Esophagus muscularis mucosa (tissue), 4 donors: ENCODE results near the gene FABP2. TPM values are rescaled to one million over a fixed set of nuclear protein-coding genes. Genes with fewer than 3 reads are reported as not detected.
"Not testable (repeated sequence)": the region's sequence is repeated elsewhere in the genome, so short reads cannot be mapped to it uniquely, and the experiment has no call there.

Experiments used
- DNase-seq: peaks from one replicate; pipeline ENCODE4 v3.0.0-alpha.2; 2017; ENCODE audit errors: extremely low spot score
- H3K27ac ChIP-seq, 4 donors: fragments of 200-600 bp; sonication (generic); replicated peaks in 1 of 4; 1 replicate in 3 of 4; 2 replicates in 1 of 4; pipeline ENCODE4 v1.5.1; 2016 to 2019; ENCODE audit warnings: mild to moderate bottlenecking in 1 of 4
- H3K27me3 ChIP-seq, 4 donors: fragments of 200-600 bp; sonication (generic); one replicate each; pipeline versions ENCODE4 v1.5.1 to v1.6.0; 2016 to 2019
- H3K36me3 ChIP-seq, 4 donors: fragments of 200-600 bp; sonication (generic); one replicate each; pipeline ENCODE4 v1.5.1; 2016 to 2019
- H3K4me1 ChIP-seq, 4 donors: fragments of 200-600 bp; sonication (generic); one replicate each; pipeline ENCODE4 v1.5.1; 2016 to 2019
- H3K4me3 ChIP-seq, 4 donors: fragments of 200-600 bp; sonication (generic); 1 replicate in 2 of 4; 2 replicates in 2 of 4; pipeline ENCODE4 v1.5.1; 2016 to 2019; ENCODE audit warnings: mild to moderate bottlenecking in 4 of 4, moderate library complexity in 1 of 4
- H3K9me3 ChIP-seq, 4 donors: fragments of 200-600 bp; sonication (generic); 1 replicate in 3 of 4; 2 replicates in 1 of 4; pipeline ENCODE4 v1.5.1; 2016 to 2019
- EP300 ChIP-seq: sonication (generic); formaldehyde crosslinking; IDR thresholded peaks from one replicate; pipeline ENCODE4 v1.6.1; 2017; ENCODE audit warnings: antibody characterized with exemption
- POLR2A ChIP-seq: fragments of 450-650 bp; IDR thresholded peaks from one replicate; pipeline ENCODE4 v1.6.1; 2017; ENCODE audit warnings: antibody characterized with exemption, moderate library complexity, mild to moderate bottlenecking, low read depth
- POLR2AphosphoS5 ChIP-seq, 2 donors: sonication (generic); formaldehyde crosslinking; IDR thresholded peaks; one replicate each; pipeline ENCODE4 v1.6.1; 2017; ENCODE audit warnings: antibody characterized with exemption in 2 of 2
- WGBS: methylation state at CpG from one replicate; pipeline ENCODE4 v1.1.5; 2018; 5-methylcytosine and 5-hydroxymethylcytosine counted together
- intact Hi-C: fragments of 100-400 bp; cut with DNase I; formaldehyde crosslinking; loops from one replicate; pipeline ENCODE4 v1.15.1; 2023
- total RNA-seq, 4 donors: library from RNA; depleted of rRNA; stranded (reverse); fragments of >200 nt; gene quantifications; one replicate each; pipeline versions ENCODE4 v1.1.0 to v1.2.1, GENCODE V29; 2016
- TF ChIP-seq, protein P1 (sequence below), 3 experiments: fragments of 200-600 bp in 2 of 3; fragments of 450-650 bp in 1 of 3; sonication (generic) in 2 of 3; IDR thresholded peaks; one replicate each; pipeline ENCODE4 v1.5.1; 2017 to 2019; ENCODE audit warnings: antibody characterized with exemption in 3 of 3, mild to moderate bottlenecking in 2 of 3, moderate library complexity in 1 of 3

FABP2 gene
- total RNA-seq: not detected

DNA sequence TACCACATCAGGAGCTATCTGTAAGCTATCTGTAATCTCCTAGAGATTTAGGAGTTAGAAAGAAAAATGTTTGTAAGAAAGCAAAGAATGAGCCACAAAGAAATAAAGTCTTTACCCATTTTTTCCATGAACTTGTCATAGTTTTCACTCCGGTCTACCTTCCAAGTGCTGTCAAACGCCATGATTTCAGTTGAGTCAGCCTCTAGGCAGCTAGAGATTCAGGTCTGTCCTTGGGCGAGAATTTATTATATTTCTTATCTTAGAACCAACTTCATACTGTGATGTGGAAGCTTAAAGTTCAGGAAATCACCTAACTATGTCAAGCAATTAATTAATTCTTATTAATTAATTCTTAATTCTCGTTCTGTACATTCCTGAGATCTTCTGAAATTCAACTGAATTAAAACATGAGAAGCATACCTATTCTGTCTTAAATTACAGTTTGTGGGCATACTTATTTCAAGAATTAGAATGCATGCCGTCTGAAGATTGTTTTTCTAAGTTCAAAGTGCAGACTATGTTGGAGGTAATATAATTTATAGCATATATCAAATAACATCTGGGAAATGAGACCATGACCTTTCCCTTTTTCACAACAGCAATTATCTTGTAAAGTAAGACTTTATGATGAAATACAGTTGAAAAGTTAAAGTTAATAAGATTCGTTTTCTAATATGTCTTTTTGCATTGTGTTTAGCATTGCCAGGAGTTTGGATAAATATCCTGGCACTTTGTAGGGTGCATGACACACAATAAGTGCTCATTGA lies at the start of gene FABP2:
TSS of gene FABP2 (minus strand) at position 218 of the 767 bp plus-strand sequence. CDS start at position 182, 36 bp downstream.
- H3K4me1 ChIP-seq: no peaks in the 10 kb centered on the region
- H3K4me3 ChIP-seq: no peak within 1 kb of the TSS
- no peaks in the 10 kb centered on the region for H3K36me3 ChIP-seq
- DNase-seq: no peak
- intact Hi-C loops: no loop called here
- 91% methylated on average over 6 of the region's 6 CpGs for WGBS
- TF ChIP-seq, protein P1, sequence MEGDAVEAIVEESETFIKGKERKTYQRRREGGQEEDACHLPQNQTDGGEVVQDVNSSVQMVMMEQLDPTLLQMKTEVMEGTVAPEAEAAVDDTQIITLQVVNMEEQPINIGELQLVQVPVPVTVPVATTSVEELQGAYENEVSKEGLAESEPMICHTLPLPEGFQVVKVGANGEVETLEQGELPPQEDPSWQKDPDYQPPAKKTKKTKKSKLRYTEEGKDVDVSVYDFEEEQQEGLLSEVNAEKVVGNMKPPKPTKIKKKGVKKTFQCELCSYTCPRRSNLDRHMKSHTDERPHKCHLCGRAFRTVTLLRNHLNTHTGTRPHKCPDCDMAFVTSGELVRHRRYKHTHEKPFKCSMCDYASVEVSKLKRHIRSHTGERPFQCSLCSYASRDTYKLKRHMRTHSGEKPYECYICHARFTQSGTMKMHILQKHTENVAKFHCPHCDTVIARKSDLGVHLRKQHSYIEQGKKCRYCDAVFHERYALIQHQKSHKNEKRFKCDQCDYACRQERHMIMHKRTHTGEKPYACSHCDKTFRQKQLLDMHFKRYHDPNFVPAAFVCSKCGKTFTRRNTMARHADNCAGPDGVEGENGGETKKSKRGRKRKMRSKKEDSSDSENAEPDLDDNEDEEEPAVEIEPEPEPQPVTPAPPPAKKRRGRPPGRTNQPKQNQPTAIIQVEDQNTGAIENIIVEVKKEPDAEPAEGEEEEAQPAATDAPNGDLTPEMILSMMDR (IDR thresholded peaks at IDR 0.05): no peak
- TF ChIP-seq EP300 (no peak), POLR2AphosphoS5 (IDR thresholded peaks at IDR 0.05) (no peak), POLR2A (no peak)
- no peaks in the 10 kb centered on the region for H3K27me3 ChIP-seq
- H3K27ac ChIP-seq: no peak within 1 kb of the TSS
- H3K9me3 ChIP-seq: no peaks in the 10 kb centered on the region

DNA sequence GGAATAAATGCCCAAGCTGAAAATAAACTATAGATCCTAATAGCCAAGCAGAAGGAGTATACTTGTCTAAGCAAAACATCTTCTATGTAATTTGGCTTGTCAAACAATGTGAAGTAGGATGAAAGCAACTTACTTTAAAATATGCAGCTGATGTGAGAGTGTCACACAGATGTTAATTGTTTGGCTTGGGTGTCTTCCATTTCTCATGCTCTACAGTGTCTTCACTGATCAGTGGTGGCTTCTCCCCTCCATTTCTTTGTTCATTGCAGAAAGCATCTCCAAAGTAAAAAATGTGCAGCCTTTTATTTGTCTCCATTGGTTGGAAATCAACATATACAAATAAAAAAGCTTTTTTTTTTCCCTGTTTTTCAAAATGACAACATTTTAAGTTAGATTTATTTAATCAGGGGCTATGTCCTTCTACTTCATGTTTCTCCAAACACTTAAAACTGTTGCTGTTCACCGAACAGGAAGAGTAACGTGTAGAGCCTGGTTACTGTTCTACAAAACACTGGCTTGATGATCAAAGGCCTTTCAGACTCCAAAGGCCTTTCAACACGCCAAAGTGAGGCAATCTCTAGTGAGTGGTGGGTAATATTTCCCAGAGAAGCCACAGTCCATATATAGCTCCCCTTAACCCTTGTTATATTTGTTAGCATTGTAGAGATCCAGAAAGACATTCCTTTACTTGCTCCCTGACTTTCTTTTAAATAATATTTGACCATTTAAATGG lies 49.2 kb upstream of the FABP2 start:
- DNase-seq, H3K27me3 ChIP-seq, H3K9me3 ChIP-seq, intact Hi-C loops, H3K4me1 ChIP-seq, H3K27ac ChIP-seq, H3K36me3 ChIP-seq, H3K4me3 ChIP-seq: not testable (repeated sequence)
- WGBS: 43% methylated on average over 3 of the region's 3 CpGs

DNA sequence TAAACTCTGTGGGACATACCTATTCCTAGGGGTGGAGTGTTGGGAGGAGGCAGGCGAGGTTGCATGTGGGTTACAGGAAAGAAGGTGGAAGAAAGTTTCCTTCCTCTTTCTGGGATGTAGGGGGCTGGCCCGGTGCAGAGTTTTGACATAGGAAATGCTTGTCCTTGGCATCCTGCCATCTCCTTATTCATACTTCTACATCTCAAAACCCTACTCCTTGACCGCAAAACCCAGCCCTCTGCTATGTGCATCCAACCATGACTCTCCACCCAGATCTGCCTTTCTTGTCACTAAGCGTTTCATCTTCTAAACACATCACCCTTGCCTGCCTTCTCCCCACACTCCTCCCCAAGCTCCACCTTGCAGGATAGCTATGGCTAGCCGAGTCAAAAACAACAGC lies 48.5 kb upstream of the FABP2 start:
- H3K4me1 ChIP-seq, H3K9me3 ChIP-seq, DNase-seq, H3K4me3 ChIP-seq, intact Hi-C loops, H3K36me3 ChIP-seq, H3K27ac ChIP-seq, H3K27me3 ChIP-seq: not testable (repeated sequence)
- WGBS: 38% methylated on average over 5 of the region's 5 CpGs

DNA sequence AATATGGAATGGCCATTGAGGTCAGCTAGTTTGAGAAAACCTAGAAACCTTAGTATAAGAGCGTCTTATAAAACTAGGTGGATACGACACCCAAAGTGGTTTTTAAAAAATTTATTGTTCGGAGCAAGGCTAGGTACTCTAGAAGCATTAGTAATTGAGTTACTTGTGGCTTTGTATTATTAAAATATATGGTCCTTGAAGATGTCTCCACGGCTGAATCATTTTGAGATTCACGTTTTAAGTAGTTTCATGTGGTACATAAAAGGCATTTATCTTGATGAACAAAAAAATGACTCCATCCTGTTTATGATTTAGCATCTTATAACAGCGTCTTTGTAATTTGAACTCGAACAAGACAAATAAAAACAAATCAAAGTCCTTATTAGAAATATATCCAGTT lies 44.9 kb upstream of the FABP2 start:
- H3K27ac ChIP-seq, intact Hi-C loops, H3K27me3 ChIP-seq, H3K4me1 ChIP-seq, DNase-seq, H3K36me3 ChIP-seq, H3K9me3 ChIP-seq, H3K4me3 ChIP-seq: not testable (repeated sequence)
- 75% methylated on average over 7 of the region's 7 CpGs for WGBS

DNA sequence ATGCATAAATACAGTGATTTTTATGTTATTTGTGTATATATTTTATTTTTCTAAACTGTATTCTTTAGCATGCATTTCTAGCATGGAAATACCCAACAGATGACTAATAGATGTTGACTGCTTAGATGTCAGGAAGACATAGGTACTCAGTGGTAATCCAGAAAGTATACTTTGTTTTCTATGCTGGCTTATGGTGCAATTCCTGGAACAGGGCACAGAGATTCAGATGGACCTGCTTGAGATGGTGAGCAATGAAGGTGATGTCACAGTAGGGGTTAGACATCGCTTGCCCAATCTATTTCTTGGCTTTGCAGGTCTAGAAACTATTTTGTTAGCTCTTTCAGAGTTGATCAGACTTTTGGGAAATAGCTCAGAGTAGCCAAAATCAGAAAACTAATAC lies 42.3 kb upstream of the FABP2 start:
- H3K4me3 ChIP-seq, H3K4me1 ChIP-seq, intact Hi-C loops, H3K9me3 ChIP-seq, H3K27ac ChIP-seq, H3K36me3 ChIP-seq, H3K27me3 ChIP-seq, DNase-seq: not testable (repeated sequence)
- WGBS: 70% methylated on average over 1 of the region's 1 CpG

DNA sequence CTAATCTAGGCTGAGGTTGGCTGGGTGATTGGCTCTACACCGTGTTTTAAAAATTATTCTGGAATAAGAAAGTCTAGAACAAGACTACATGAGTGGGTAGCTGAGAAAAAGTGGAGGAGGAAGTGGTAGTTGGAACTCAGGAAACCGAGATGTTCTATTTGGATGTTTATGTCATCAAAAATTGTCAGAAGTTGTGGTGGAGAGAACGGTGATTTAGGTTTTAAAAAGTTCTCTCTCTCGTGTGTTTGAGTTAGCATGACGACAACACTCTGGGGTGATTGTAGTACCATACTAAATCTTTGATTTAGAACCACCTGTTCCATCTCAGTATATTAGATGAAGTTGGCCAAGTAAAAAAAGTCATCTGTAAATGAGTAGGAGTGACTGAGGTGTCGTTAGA lies 41.4 kb upstream of the FABP2 start:
- H3K27me3 ChIP-seq, H3K4me3 ChIP-seq, H3K27ac ChIP-seq, DNase-seq, intact Hi-C loops, H3K4me1 ChIP-seq, H3K36me3 ChIP-seq, H3K9me3 ChIP-seq: not testable (repeated sequence)
- WGBS: 76% methylated on average over 6 of the region's 6 CpGs

DNA sequence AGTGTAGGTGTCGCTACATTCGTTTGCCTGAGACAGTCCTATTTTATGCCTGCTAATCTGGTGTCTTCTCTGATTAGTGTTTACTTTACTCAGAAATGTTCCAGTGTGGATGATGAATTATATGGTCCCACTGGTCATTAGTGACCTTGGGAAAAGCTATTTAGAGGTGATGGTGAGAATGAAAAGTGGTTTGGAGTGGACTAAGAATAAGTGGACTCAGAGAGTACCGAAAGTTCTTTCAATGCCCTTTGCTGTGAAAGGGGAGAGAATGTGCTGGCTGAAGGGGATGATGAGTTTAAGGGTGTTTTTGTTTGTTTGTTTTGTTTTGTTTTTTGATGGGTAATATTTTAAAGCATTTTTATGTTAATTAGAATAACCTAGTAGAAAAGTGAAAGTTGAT lies 40.5 kb upstream of the FABP2 start:
- H3K27me3 ChIP-seq, intact Hi-C loops, DNase-seq, H3K36me3 ChIP-seq, H3K4me3 ChIP-seq, H3K27ac ChIP-seq, H3K9me3 ChIP-seq, H3K4me1 ChIP-seq: not testable (repeated sequence)
- 94% methylated on average over 3 of the region's 3 CpGs for WGBS

DNA sequence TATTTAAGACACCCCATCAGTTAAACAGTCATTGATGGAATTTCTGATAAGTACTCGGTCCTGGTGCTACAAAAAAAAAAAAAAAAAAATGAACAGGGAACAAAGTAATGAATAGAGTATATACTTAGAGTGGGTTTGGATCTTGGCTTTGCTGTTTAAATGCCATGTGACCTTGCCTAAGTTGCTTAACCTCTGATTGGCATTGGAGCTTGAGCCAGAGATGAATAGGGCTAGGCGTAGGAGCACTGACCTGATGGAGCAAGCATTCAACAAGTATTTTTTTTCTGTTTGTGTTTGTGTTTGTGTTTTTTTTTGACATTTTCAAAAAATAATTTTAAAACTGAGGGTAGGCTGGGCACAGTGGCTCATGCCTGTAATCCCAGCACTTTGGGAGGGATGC lies 37.9 kb upstream of the FABP2 start:
- intact Hi-C loops: not testable (repeated sequence)

DNA sequence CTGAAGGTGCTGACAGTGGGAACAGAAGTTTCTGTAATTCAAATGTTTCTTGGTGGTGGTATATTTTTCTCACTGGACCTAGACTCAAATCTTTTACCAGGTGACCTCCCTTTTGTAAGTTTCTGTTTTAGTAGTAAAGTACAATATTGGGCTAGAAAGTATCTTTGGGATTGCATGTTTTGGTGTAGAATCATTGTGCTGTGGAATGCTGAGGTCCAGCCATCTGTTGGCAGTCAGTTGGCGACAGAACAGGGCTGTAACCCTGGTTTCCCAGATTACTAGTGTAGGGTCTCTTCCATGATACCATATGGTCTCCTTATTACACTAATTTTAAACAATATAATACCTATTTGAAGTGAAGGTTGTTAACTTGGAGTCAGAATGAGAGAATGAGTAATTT lies 34.9 kb upstream of the FABP2 start:
- H3K4me3 ChIP-seq, H3K27ac ChIP-seq, H3K4me1 ChIP-seq, intact Hi-C loops, H3K9me3 ChIP-seq, DNase-seq, H3K36me3 ChIP-seq, H3K27me3 ChIP-seq: not testable (repeated sequence)
- WGBS: 94% methylated on average over 1 of the region's 1 CpG

More for the DNA sequence above, 37.9 kb upstream of the FABP2 start:
- not testable (repeated sequence) for H3K4me1 ChIP-seq, H3K36me3 ChIP-seq, H3K27ac ChIP-seq, H3K4me3 ChIP-seq, H3K27me3 ChIP-seq, DNase-seq, H3K9me3 ChIP-seq
- WGBS: 72% methylated on average over 2 of the region's 2 CpGs

DNA sequence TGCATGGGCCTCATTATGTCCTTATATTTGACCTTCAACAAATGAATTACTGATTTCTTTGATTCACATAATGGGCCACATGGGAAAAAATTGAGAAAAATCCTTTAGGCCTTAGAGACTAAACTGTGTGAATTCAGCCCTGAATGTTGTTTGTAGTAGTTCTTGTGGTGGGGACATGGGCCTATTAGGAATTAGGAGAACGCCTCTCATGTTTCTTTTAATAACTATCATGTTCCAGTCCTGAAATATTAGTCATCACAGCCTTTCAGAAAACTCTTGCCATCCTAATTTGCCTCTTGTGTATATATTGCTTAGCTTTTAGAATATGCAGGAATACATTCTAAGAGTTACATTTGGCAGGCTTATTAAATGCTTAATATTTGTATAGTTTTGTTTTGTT lies 34.1 kb upstream of the FABP2 start:
- H3K27me3 ChIP-seq, H3K36me3 ChIP-seq, H3K27ac ChIP-seq, DNase-seq, intact Hi-C loops, H3K9me3 ChIP-seq, H3K4me3 ChIP-seq, H3K4me1 ChIP-seq: not testable (repeated sequence)
- WGBS: 100% methylated on average over 1 of the region's 1 CpG

DNA sequence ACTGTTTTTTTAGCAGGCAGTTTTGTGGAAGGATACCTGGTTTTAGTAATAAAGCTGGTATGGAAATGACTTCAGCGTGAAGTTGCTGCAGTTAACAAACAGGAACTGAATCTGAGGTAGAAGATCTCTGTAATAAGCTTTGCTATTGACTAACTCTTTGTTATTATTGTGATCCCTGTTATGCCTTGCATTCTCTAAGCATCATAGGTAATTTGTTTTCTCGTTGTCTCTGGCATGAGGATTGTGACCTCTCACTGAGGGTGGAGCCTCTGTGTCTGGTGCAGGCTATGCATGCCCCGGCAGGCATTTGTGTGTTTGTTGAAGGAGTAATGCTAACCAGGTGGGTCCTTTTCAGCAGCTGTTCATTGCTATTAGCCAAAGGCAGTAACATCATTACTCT lies 31.4 kb upstream of the FABP2 start:
- H3K27ac ChIP-seq, DNase-seq, H3K9me3 ChIP-seq, H3K27me3 ChIP-seq, intact Hi-C loops, H3K4me3 ChIP-seq, H3K4me1 ChIP-seq, H3K36me3 ChIP-seq: not testable (repeated sequence)
- WGBS: 70% methylated on average over 2 of the region's 3 CpGs
